ENCODE data around the gene GALNT17.

Gene GALNT17

GRCh38 chr7:71283802-71284201, 151.9 kb downstream of the GALNT17 start (continued):
- TF ChIP-seq REST (tag by site-specific recombination; IDR thresholded peaks at IDR 0.05), result no peak
- no peak for TF ChIP-seq ZNF596 (tag by site-specific recombination; IDR thresholded peaks at IDR 0.05)
- TF ChIP-seq, protein P1, sequence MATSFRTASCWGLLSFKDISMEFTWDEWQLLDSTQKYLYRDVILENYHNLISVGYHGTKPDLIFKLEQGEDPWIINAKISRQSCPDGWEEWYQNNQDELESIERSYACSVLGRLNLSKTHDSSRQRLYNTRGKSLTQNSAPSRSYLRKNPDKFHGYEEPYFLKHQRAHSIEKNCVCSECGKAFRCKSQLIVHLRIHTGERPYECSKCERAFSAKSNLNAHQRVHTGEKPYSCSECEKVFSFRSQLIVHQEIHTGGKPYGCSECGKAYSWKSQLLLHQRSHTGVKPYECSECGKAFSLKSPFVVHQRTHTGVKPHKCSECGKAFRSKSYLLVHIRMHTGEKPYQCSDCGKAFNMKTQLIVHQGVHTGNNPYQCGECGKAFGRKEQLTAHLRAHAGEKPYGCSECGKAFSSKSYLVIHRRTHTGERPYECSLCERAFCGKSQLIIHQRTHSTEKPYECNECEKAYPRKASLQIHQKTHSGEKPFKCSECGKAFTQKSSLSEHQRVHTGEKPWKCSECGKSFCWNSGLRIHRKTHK (tag by site-specific recombination; IDR thresholded peaks at IDR 0.05), result no peak
- no peak for TF ChIP-seq BCL11A (tag by site-specific recombination; IDR thresholded peaks at IDR 0.05; ENCODE audit: low read depth)
- TF ChIP-seq ZNF362 (tag by site-specific recombination; IDR thresholded peaks at IDR 0.05), result no peak
- TF ChIP-seq ZNF266 (tag by site-specific recombination; IDR thresholded peaks at IDR 0.05; ENCODE audit: low read depth), result no peak
- TF ChIP-seq, protein P2, sequence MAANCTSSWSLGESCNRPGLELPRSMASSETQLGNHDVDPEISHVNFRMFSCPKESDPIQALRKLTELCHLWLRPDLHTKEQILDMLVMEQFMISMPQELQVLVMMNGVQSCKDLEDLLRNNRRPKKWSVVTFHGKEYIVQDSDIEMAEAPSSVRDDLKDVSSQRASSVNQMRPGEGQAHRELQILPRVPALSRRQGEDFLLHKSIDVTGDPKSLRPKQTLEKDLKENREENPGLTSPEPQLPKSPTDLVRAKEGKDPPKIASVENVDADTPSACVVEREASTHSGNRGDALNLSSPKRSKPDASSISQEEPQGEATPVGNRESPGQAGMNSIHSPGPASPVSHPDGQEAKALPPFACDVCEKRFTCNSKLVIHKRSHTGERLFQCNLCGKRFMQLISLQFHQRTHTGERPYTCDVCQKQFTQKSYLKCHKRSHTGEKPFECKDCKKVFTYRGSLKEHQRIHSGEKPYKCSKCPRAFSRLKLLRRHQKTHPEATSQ (tag by site-specific recombination; IDR thresholded peaks at IDR 0.05), result no peak

- POLR2A ChIA-PET, result no interaction called here
- Histone ChIP-seq H3K4me1 (ENCODE audit: control insufficient read depth, insufficient read depth, low read length) (no peaks in the 10 kb centered on the region), H3K36me3 (ENCODE audit: control insufficient read depth in 2 of 2, insufficient read depth in 1 of 2, low read length in 2 of 2) (no peaks in the 10 kb centered on the region), H3K27ac (ENCODE audit: extremely low read depth, low read depth, low read length) (no peak overlapping the region), H3K9me3 (ENCODE audit: control insufficient read depth, insufficient read depth, low read depth, low read length) (no peaks in the 10 kb centered on the region), H3K4me3 (ENCODE audit: low read depth, low read length) (no peak overlapping the region)
- TF ChIP-seq ZNF660 (tag by site-specific recombination; IDR thresholded peaks at IDR 0.05) (no peak), TCF7L2 (IDR thresholded peaks at IDR 0.05; ENCODE audit: borderline replicate concordance, low read depth, low read length) (no peak), FEZF1 (tag by site-specific recombination; IDR thresholded peaks at IDR 0.05) (no peak)
- CTCF ChIA-PET, result no interaction called here
These were observed 153.7 kb downstream of the GALNT17 start for GRCh38 chr7:71285571-71286145.

DNA sequence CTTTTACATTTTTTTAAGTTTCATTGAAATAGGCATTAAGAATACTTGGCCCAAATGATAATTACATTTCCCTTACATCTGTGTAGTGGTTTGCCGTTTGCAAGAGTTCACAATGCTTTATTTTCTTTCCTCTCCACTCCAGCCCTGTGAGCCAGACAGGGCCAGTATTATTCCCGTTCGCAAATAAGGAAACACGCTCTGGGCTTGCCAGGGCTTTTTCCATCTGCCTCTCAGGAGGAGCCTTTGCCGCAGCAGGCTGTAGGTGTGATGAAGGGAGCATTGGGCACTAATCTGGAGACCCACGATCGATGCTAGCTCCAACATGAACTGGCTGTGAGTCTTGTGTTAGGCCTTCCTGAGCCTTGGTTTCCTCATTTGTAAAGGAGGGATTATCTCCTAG, 154.4 kb downstream of the GALNT17 start:
- POLR2A ChIA-PET, result no interaction called here
- TF ChIP-seq OVOL3 (tag by site-specific recombination; IDR thresholded peaks at IDR 0.05), result no peak
- TF ChIP-seq, protein P3, sequence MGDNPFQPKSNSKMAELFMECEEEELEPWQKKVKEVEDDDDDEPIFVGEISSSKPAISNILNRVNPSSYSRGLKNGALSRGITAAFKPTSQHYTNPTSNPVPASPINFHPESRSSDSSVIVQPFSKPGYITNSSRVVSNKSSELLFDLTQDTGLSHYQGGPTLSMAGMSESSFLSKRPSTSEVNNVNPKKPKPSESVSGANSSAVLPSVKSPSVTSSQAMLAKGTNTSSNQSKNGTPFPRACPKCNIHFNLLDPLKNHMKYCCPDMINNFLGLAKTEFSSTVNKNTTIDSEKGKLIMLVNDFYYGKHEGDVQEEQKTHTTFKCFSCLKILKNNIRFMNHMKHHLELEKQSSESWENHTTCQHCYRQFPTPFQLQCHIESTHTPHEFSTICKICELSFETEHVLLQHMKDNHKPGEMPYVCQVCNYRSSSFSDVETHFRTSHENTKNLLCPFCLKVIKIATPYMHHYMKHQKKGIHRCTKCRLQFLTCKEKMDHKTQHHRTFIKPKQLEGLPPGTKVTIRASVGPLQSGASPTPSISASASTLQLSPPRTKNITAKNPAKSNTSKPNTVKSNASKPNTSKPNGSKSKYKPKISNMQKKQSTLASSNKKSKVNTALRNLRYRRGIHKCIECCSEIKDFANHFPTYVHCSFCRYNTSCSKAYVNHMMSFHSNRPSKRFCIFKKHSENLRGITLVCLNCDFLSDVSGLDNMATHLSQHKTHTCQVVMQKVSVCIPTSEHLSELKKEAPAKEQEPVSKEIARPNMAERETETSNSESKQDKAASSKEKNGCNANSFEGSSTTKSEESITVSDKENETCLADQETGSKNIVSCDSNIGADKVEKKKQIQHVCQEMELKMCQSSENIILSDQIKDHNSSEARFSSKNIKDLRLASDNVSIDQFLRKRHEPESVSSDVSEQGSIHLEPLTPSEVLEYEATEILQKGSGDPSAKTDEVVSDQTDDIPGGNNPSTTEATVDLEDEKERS (tag by site-specific recombination; IDR thresholded peaks at IDR 0.05), result no peak
- TF ChIP-seq ZNF558 (tag by site-specific recombination; IDR thresholded peaks at IDR 0.05), result no peak
- TF ChIP-seq REST (tag by site-specific recombination; IDR thresholded peaks at IDR 0.05), result no peak
- no peak for TF ChIP-seq ZNF623 (tag by site-specific recombination; IDR thresholded peaks at IDR 0.05)
- no peak for TF ChIP-seq ZNF670 (tag by site-specific recombination; IDR thresholded peaks at IDR 0.05; ENCODE audit: low read depth)
- H3K36me3 ChIP-seq (ENCODE audit: control insufficient read depth in 2 of 2, insufficient read depth in 1 of 2, low read length in 2 of 2), result no peaks in the 10 kb centered on the region
- no peaks in the 10 kb centered on the region for H3K9me3 ChIP-seq (ENCODE audit: control insufficient read depth, insufficient read depth, low read depth, low read length)
- no peaks in the 10 kb centered on the region for H3K4me1 ChIP-seq (ENCODE audit: control insufficient read depth, insufficient read depth, low read length)
- H3K4me3 ChIP-seq (ENCODE audit: low read depth, low read length), result no peak overlapping the region
- CTCF ChIA-PET, result no interaction called here
- no peak overlapping the region for H3K27ac ChIP-seq (ENCODE audit: extremely low read depth, low read depth, low read length)

All from HEK293 (cell line).